B cell (primary cell): ENCODE results near the gene KLRF2. TPM values are rescaled to one million over a fixed set of nuclear protein-coding genes. Genes with fewer than 3 reads are reported as not detected.

Source experiments
- ATAC-seq: fragments of 200-7000 bp; cut with Tn5 transposase; one replicate; pipeline ENCODE4 v1.10.0; 2021; ENCODE audit warnings: low read depth, mild to moderate bottlenecking, moderate number of reproducible peaks, moderate library complexity
- CTCF ChIA-PET: fragments of 350-600 bp; sonication (Branson Sonifier 250); formaldehyde crosslinking; loops from one replicate; lab custom pipeline; 2021; ENCODE audit warnings: antibody characterized with exemption, inconsistent platforms; lab: Charles Lee
- POLR2A ChIA-PET: fragments of 350-600 bp; sonication (Branson Sonifier 250); formaldehyde crosslinking; loops from one replicate; lab custom pipeline; 2021; ENCODE audit warnings: antibody characterized with exemption; lab: Charles Lee
- DNase-seq: peaks from one replicate; pipeline ENCODE4 v3.0.0; 2013
- H2AFZ ChIP-seq: 2 replicates; pipeline ENCODE4 v1.6.1; 2012; ENCODE audit warnings: mild to moderate bottlenecking, low read depth, low read length; ENCODE audit not compliant: insufficient read depth, poor library complexity, severe bottlenecking
- H3K27ac ChIP-seq, 2 donors: 1 replicate in 1 of 2; 2 replicates in 1 of 2; pipeline ENCODE4 v1.5.1; 2012 to 2013; ENCODE audit warnings: low read length in 2 of 2, mild to moderate bottlenecking in 2 of 2, moderate library complexity in 1 of 2
- H3K27me3 ChIP-seq, 4 experiments: fragments of 200-600 bp in 1 of 4; sonication (generic) in 1 of 4; replicated peaks in 1 of 4; 1 replicate in 2 of 4; 2 replicates in 2 of 4; pipeline versions ENCODE4 v1.6.1 to v1.7.0; 2013 to 2016; ENCODE audit warnings: low read length in 3 of 4, mild to moderate bottlenecking in 2 of 4, mixed read lengths in 1 of 4, moderate library complexity in 1 of 4; ENCODE audit not compliant: insufficient read depth in 4 of 4, control insufficient read depth in 3 of 4; ENCODE audit errors: control extremely low read depth in 1 of 4
- H3K36me3 ChIP-seq, 2 experiments: replicated peaks in 1 of 2; 1 replicate in 1 of 2; 2 replicates in 1 of 2; pipeline versions ENCODE4 v1.6.1 to v1.7.1; 2013; ENCODE audit warnings: low read length in 1 of 2; ENCODE audit not compliant: insufficient read depth in 2 of 2, control insufficient read depth in 1 of 2; ENCODE audit errors: control extremely low read depth in 1 of 2, extremely low read depth in 1 of 2
- H3K4me1 ChIP-seq, 2 donors: fragments of 200-600 bp in 1 of 2; sonication (generic) in 1 of 2; 1 replicate in 1 of 2; 2 replicates in 1 of 2; pipeline versions ENCODE4 v1.5.1 to v1.6.1; 2013 to 2017; ENCODE audit warnings: low read length in 2 of 2; ENCODE audit not compliant: control insufficient read depth in 2 of 2, insufficient read depth in 2 of 2
- H3K4me2 ChIP-seq: replicated peaks from 2 replicates; pipeline ENCODE3; 2012; ENCODE audit warnings: mild to moderate bottlenecking, low read depth, low read length; ENCODE audit not compliant: poor library complexity, severe bottlenecking
- H3K4me3 ChIP-seq, 5 experiments: fragments of 200-600 bp in 1 of 5; sonication (generic) in 1 of 5; 1 replicate in 3 of 5; 2 replicates in 2 of 5; pipeline versions ENCODE4 v1.5.1 to v1.7.0; 2011 to 2016; ENCODE audit warnings: low read length in 4 of 5, mild to moderate bottlenecking in 4 of 5, low read depth in 2 of 5, control low read depth in 1 of 5, moderate library complexity in 1 of 5; ENCODE audit not compliant: insufficient read depth in 1 of 5; ENCODE audit errors: control extremely low read depth in 1 of 5, extremely low read depth in 1 of 5
- H3K79me2 ChIP-seq: fragments of 200-600 bp; sonication (generic); one replicate; pipeline ENCODE4 v1.6.0; 2016; ENCODE audit warnings: low read length; ENCODE audit not compliant: control insufficient read depth, insufficient read depth
- H3K9ac ChIP-seq: fragments of 200-600 bp; sonication (generic); 2 replicates; pipeline ENCODE4 v1.6.1; 2017; ENCODE audit warnings: mild to moderate bottlenecking, low read length, moderate library complexity
- H3K9me3 ChIP-seq, 3 donors: one replicate each; pipeline versions ENCODE4 v1.6.1 to v1.7.1; 2013; ENCODE audit warnings: low read length in 2 of 3; ENCODE audit not compliant: control insufficient read depth in 2 of 3, insufficient read depth in 1 of 3; ENCODE audit errors: control extremely low read depth in 1 of 3
- H4K20me1 ChIP-seq: 2 replicates; pipeline ENCODE4 v1.6.0; 2012; ENCODE audit warnings: mild to moderate bottlenecking, low read length; ENCODE audit not compliant: insufficient read depth, control insufficient read depth, poor library complexity, severe bottlenecking
- H3K27ac Mint-ChIP-seq: one replicate; pipeline ENCODE4 v1.8.0; 2021; ENCODE audit warnings: mixed read lengths
- H3K27me3 Mint-ChIP-seq: one replicate; pipeline ENCODE4 v1.8.0; 2021; ENCODE audit warnings: mixed read lengths
- H3K4me1 Mint-ChIP-seq: one replicate; pipeline ENCODE4 v1.8.0; 2021; ENCODE audit warnings: mixed read lengths
- H3K4me3 Mint-ChIP-seq: one replicate; pipeline ENCODE4 v1.8.0; 2021; ENCODE audit warnings: mixed read lengths
- H3K9me3 Mint-ChIP-seq: one replicate; pipeline ENCODE4 v1.8.0; 2022; ENCODE audit warnings: mixed read lengths; ENCODE audit not compliant: insufficient read depth
- EZH2 ChIP-seq: IDR thresholded peaks from 2 replicates; pipeline ENCODE4 v1.6.1; 2012; ENCODE audit warnings: borderline replicate concordance, low read depth, mild to moderate bottlenecking, moderate library complexity, low read length; ENCODE audit not compliant: insufficient read depth, poor library complexity, severe bottlenecking
- WGBS: methylation state at CpG from one replicate; pipeline ENCODE4 v1.1.5; 2013; ENCODE audit warnings: missing lambda C conversion rate; ENCODE audit not compliant: insufficient coverage; 5-methylcytosine and 5-hydroxymethylcytosine counted together
- intact Hi-C: fragments of 100-400 bp; cut with micrococcal nuclease; formaldehyde crosslinking; loops from one replicate; pipeline ENCODE4 v1.10.0; 2022
- polyA plus RNA-seq: library from polyadenylated mRNA; depleted of rRNA; stranded (reverse); fragments of >200 nt; gene quantifications from 2 replicates; pipeline ENCODE4 v1.2.3, GENCODE V29; 2012
- total RNA-seq, 2 donors: library from RNA; stranded (reverse); fragments of 120-200 nt in 1 of 2; gene quantifications; 1 replicate in 1 of 2; 2 replicates in 1 of 2; pipeline versions ENCODE4 v1.2.3 to v1.2.4, GENCODE V29; 2013 to 2022
- TF ChIP-seq, protein P1 (sequence below): fragments of 200-600 bp; IDR thresholded peaks from one replicate; pipeline ENCODE4 v1.8.0; 2022; ENCODE audit warnings: antibody characterized with exemption, mild to moderate bottlenecking

The KLRF2 gene
- total and polyA plus RNA-seq, 2 donors (not counting 1 experiment from before 2014, with no cell fraction given), result 0.36 TPM; not detected in 1

DNA sequence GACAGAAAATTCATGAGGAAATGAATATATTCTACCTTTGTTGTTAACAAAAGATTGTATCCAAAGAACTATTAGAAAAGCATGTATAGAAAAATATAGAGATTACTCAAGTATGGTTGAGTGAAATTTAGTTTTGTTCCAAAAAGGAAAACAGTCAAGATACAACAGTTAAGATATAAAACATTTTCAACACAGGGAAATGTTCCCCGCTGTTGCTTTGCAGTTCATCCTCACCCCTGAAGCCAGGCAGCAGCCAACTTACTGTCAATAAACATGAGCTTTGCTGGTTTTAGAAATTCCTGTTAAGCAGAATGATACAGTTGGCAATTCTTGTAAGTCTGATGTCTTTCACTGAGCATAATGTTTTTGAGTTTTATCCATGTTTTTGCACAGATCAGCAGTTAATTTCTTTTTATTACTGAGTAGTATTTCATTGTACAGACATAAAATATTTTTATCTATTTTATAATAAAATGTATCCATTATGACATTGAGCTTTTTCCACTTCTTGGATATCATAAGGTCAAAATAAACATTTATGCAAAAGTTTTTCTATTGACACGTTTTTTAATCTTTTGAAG, 10.9 kb upstream of the KLRF2 start:
- Mint-ChIP-seq H3K4me3 (peak overlapping the region; percentile 92), H3K27me3 (no peaks in the 10 kb centered on the region), H3K27ac (peak overlapping the region; percentile 99), H3K9me3 (no peaks in the 10 kb centered on the region), H3K4me1 (peaks cover 34% of the 10 kb centered on the region)
- Histone ChIP-seq H3K27me3 (no peaks in the 10 kb centered on the region), H3K27ac (peak overlapping the region; percentile 89 to 90), H3K4me2 (peak overlapping the region; percentile 75), H4K20me1 (no peaks in the 10 kb centered on the region), H3K36me3 (no peaks in the 10 kb centered on the region), H3K79me2 (peaks cover 49% of the 10 kb centered on the region), H2AFZ (peak overlapping the region; percentile 64), H3K4me3 (peak overlapping the region; percentile 51 to 97 (median 66)), H3K9ac (peak overlapping the region; percentile 69), H3K9me3 (no peaks in the 10 kb centered on the region), H3K4me1 (peaks cover 10 to 13% of the 10 kb centered on the region in 2 donors)
- ChIA-PET POLR2A (no interaction called here), CTCF (no interaction called here)
- TF ChIP-seq, protein P1, sequence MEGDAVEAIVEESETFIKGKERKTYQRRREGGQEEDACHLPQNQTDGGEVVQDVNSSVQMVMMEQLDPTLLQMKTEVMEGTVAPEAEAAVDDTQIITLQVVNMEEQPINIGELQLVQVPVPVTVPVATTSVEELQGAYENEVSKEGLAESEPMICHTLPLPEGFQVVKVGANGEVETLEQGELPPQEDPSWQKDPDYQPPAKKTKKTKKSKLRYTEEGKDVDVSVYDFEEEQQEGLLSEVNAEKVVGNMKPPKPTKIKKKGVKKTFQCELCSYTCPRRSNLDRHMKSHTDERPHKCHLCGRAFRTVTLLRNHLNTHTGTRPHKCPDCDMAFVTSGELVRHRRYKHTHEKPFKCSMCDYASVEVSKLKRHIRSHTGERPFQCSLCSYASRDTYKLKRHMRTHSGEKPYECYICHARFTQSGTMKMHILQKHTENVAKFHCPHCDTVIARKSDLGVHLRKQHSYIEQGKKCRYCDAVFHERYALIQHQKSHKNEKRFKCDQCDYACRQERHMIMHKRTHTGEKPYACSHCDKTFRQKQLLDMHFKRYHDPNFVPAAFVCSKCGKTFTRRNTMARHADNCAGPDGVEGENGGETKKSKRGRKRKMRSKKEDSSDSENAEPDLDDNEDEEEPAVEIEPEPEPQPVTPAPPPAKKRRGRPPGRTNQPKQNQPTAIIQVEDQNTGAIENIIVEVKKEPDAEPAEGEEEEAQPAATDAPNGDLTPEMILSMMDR, result no peak
- TF ChIP-seq EZH2, result no peak
- no CpG with 5 or more reads among the region's 2 CpGs for WGBS
- DNase-seq (peak; percentile 27), ATAC-seq (no peak)
- intact Hi-C loops, result no loop called here

DNA sequence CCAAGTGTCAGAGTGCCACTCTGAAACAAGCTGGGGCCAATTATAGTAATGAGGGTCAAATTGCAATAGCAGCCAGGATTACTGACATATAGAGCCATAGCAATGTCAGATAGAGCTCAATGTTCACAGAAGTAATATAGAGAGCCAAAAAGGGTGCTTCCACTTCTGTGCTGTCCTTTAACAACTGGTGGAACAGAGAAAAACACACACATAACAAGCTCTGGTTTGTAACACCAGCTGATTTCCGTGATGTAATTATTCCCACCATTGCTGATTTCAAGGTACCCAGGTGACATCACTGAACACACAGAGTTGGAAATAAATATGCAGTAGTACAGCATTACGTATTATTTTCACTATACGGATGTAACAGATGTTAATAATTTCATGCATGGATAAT, 9.1 kb upstream of the KLRF2 start:
- ChIA-PET POLR2A (interaction anchor here (0.8 kb wide), 1 partner anchor 18 kb away, joined by 3 read pairs; no protein-coding TSS in a partner anchor), CTCF (interaction anchor here (0.8 to 1.9 kb wide), 3 partner anchors 53 to 121 kb away, joined by 3 to 7 read pairs (median 4); no protein-coding TSS in a partner anchor)
- intact Hi-C loops, result no loop called here
- Histone ChIP-seq H3K4me3 (no peak overlapping the region), H3K79me2 (peaks cover 31% of the 10 kb centered on the region), H3K4me2 (no peak overlapping the region), H3K4me1 (peaks cover 10 to 13% of the 10 kb centered on the region in 2 donors), H3K27ac (no peak overlapping the region), H3K9me3 (no peaks in the 10 kb centered on the region), H3K36me3 (no peaks in the 10 kb centered on the region), H3K27me3 (no peaks in the 10 kb centered on the region), H2AFZ (peak overlapping the region; percentile 45), H4K20me1 (no peaks in the 10 kb centered on the region), H3K9ac (no peak overlapping the region)
- 60% methylated on average over 1 of the region's 3 CpGs for WGBS
- H3K9me3 Mint-ChIP-seq, result no peaks in the 10 kb centered on the region
- peak; percentile 39 for DNase-seq
- no peaks in the 10 kb centered on the region for H3K27me3 Mint-ChIP-seq
- H3K4me1 Mint-ChIP-seq, result peaks cover 26% of the 10 kb centered on the region
- no peak for TF ChIP-seq EZH2
- peak overlapping the region; percentile 24 for H3K4me3 Mint-ChIP-seq
- ATAC-seq, result no peak
- H3K27ac Mint-ChIP-seq, result peak overlapping the region; percentile 39
